IMR-90 (cell line): ENCODE results near the gene MARCHF7. TPM values are rescaled to one million over a fixed set of nuclear protein-coding genes. Genes with fewer than 3 reads are reported as not detected.

Source experiments
- ATAC-seq: fragments of 200-7000 bp; cut with Tn5 transposase; 2 replicates; pipeline ENCODE4 v1.9.1; 2020; ENCODE audit warnings: low read depth, mild to moderate bottlenecking, moderate library complexity
- BruUV-seq: library from RNA; stranded (reverse); fragments of 400-500 nt; replicated peaks from 2 replicates; lab custom pipeline; 2021; lab: Mats Ljungman, UMichigan
- CTCF ChIA-PET: fragments of 300-600 bp; formaldehyde crosslinking; extraction: SDS; loops from one replicate; lab custom pipeline; 2021; ENCODE audit warnings: antibody characterized with exemption; lab: Yijun Ruan, JAX
- POLR2A ChIA-PET: fragments of 300-600 bp; sonication (Branson Sonifier 250); formaldehyde crosslinking; loops from one replicate; lab custom pipeline; 2022; ENCODE audit warnings: antibody characterized with exemption; ENCODE audit not compliant: unreplicated experiment; lab: Charles Lee
- DNase-seq: peaks from one replicate; pipeline ENCODE4 v3.0.0; 2013
- H2AFZ ChIP-seq: replicated peaks from 2 replicates; pipeline ENCODE3; 2013; ENCODE audit warnings: low read length, mild to moderate bottlenecking; ENCODE audit not compliant: poor library complexity
- H2AK5ac ChIP-seq: 2 replicates; pipeline ENCODE4 v1.6.1; 2013; ENCODE audit warnings: low read depth, low read length, inconsistent platforms
- H2AK9ac ChIP-seq: replicated peaks from 2 replicates; pipeline ENCODE3; 2013; ENCODE audit warnings: mild to moderate bottlenecking, low read depth, low read length, moderate library complexity; ENCODE audit not compliant: poor library complexity
- H2BK120ac ChIP-seq: 2 replicates; pipeline ENCODE4 v1.6.1; 2013; ENCODE audit warnings: low read depth, low read length, inconsistent platforms
- H2BK15ac ChIP-seq: 3 replicates; pipeline ENCODE4 v1.6.1; 2013; ENCODE audit warnings: low read depth, low read length, inconsistent platforms
- H2BK20ac ChIP-seq: 2 replicates; pipeline ENCODE4 v1.6.1; 2013; ENCODE audit warnings: low read depth, mild to moderate bottlenecking, inconsistent platforms, low read length, moderate library complexity
- H2BK5ac ChIP-seq: 2 replicates; pipeline ENCODE4 v1.6.1; 2013; ENCODE audit warnings: mild to moderate bottlenecking, low read depth, low read length, inconsistent platforms; ENCODE audit not compliant: poor library complexity, severe bottlenecking
- H3K14ac ChIP-seq: replicated peaks from 2 replicates; pipeline ENCODE4 v1.6.1; 2013; ENCODE audit warnings: low read depth, low read length, inconsistent platforms
- H3K18ac ChIP-seq: 2 replicates; pipeline ENCODE4 v1.6.1; 2013; ENCODE audit warnings: low read depth, low read length, control low read depth
- H3K23ac ChIP-seq: 2 replicates; pipeline ENCODE4 v1.6.1; 2013; ENCODE audit warnings: low read depth, low read length, inconsistent platforms
- H3K27ac ChIP-seq: 2 replicates; pipeline ENCODE4 v1.5.1; 2013; ENCODE audit warnings: mild to moderate bottlenecking, control low read depth, low read length; ENCODE audit not compliant: insufficient read depth
- H3K27me3 ChIP-seq: 2 replicates; pipeline ENCODE4 v1.6.1; 2013; ENCODE audit warnings: low read length; ENCODE audit not compliant: control insufficient read depth, insufficient read depth
- H3K36me3 ChIP-seq: 2 replicates; pipeline ENCODE4 v1.6.1; 2013; ENCODE audit warnings: low read length, mixed read lengths; ENCODE audit not compliant: control insufficient read depth, insufficient read depth
- H3K4ac ChIP-seq: 2 replicates; pipeline ENCODE4 v1.6.1; 2013; ENCODE audit warnings: low read depth, low read length, inconsistent platforms
- H3K4me1 ChIP-seq: 2 replicates; pipeline ENCODE4 v1.6.1; 2013; ENCODE audit warnings: low read length, mixed read lengths; ENCODE audit not compliant: control insufficient read depth, insufficient read depth
- H3K4me2 ChIP-seq: 2 replicates; pipeline ENCODE4 v1.6.1; 2013; ENCODE audit warnings: low read depth, mild to moderate bottlenecking, control low read depth, low read length, moderate library complexity
- H3K4me3 ChIP-seq: 2 replicates; pipeline ENCODE4 v1.5.1; 2013; ENCODE audit warnings: low read depth, mild to moderate bottlenecking, control low read depth, low read length, moderate library complexity; ENCODE audit not compliant: insufficient read depth
- H3K56ac ChIP-seq: 2 replicates; pipeline ENCODE4 v1.6.1; 2013; ENCODE audit warnings: low read length, inconsistent platforms; ENCODE audit not compliant: insufficient read depth; ENCODE audit errors: extremely low read depth
- H3K79me1 ChIP-seq, 2 experiments: 2 replicates each; pipeline ENCODE4 v1.6.1; 2013; ENCODE audit warnings: low read length in 2 of 2, inconsistent platforms in 1 of 2, low read depth in 1 of 2
- H3K9ac ChIP-seq: 2 replicates; pipeline ENCODE4 v1.6.1; 2013; ENCODE audit warnings: low read depth, low read length, control low read depth
- H3K9me1 ChIP-seq: 2 replicates; pipeline ENCODE4 v1.6.1; 2013; ENCODE audit warnings: low read length, inconsistent platforms; ENCODE audit not compliant: insufficient read depth
- H3K9me3 ChIP-seq: 2 replicates; pipeline ENCODE4 v1.6.1; 2013; ENCODE audit warnings: low read length; ENCODE audit not compliant: control insufficient read depth, insufficient read depth
- H4K20me1 ChIP-seq: 2 replicates; pipeline ENCODE4 v1.6.1; 2013; ENCODE audit warnings: low read length, inconsistent platforms; ENCODE audit not compliant: insufficient read depth
- H4K5ac ChIP-seq: 2 replicates; pipeline ENCODE4 v1.6.1; 2013; ENCODE audit warnings: mild to moderate bottlenecking, low read depth, low read length, control low read depth
- H4K8ac ChIP-seq, 2 experiments: 2 replicates each; pipeline ENCODE4 v1.6.1; 2013; ENCODE audit warnings: low read depth in 2 of 2, low read length in 2 of 2, control low read depth in 1 of 2, inconsistent platforms in 1 of 2
- H4K91ac ChIP-seq: 2 replicates; pipeline ENCODE4 v1.6.1; 2013; ENCODE audit warnings: low read depth, low read length, inconsistent platforms; ENCODE audit not compliant: insufficient read depth
- MAFK ChIP-seq: IDR thresholded peaks from 2 replicates; pipeline ENCODE4 v1.6.1; 2012; ENCODE audit warnings: low read depth, low read length, improper control_type of control experiment
- NFE2L2 ChIP-seq: fragments of 150-350 bp; IDR thresholded peaks from 2 replicates; pipeline ENCODE4 v1.6.1; 2016; ENCODE audit warnings: low read depth, mild to moderate bottlenecking, low read length
- RAD21 ChIP-seq: IDR thresholded peaks from 2 replicates; pipeline ENCODE4 v1.6.1; 2012; ENCODE audit warnings: low read length, improper control_type of control experiment
- RFX5 ChIP-seq: IDR thresholded peaks from 2 replicates; pipeline ENCODE4 v1.8.0; 2012; ENCODE audit warnings: low read depth, mild to moderate bottlenecking, low read length, moderate library complexity
- SMC3 ChIP-seq: fragments of 150-350 bp; IDR thresholded peaks from 2 replicates; pipeline ENCODE4 v1.6.1; 2016; ENCODE audit warnings: low read depth, mild to moderate bottlenecking, antibody characterized with exemption, low read length, moderate library complexity
- WGBS, 2 experiments: methylation state at CpG; one replicate each; pipeline versions ENCODE4 v1.1.5 to v1.1.7; 2013; ENCODE audit warnings: missing lambda C conversion rate in 2 of 2; ENCODE audit not compliant: insufficient read length in 1 of 2; ENCODE audit errors: extremely low coverage in 2 of 2; 5-methylcytosine and 5-hydroxymethylcytosine counted together
- dilution Hi-C: fragments of 300-500 bp; cut with HindIII; formaldehyde crosslinking; loops from one replicate; pipeline ENCODE4 v1.14.3; 2018; ENCODE audit warnings: low sequenced_read_pairs; ENCODE audit not compliant: unreplicated experiment
- in situ Hi-C: fragments of 300-500 bp; cut with MboI; formaldehyde crosslinking; loops from 3 replicates; pipeline ENCODE4 v1.14.3; 2019; ENCODE audit warnings: low sequenced_read_pairs, inconsistent platforms, mixed read lengths
- intact Hi-C: fragments of 100-400 bp; cut with micrococcal nuclease; formaldehyde crosslinking; loops from 2 replicates; pipeline ENCODE4 v1.10.0; 2022
- polyA plus RNA-seq, 3 experiments: library from polyadenylated mRNA; depleted of rRNA; stranded (reverse); fragments of >200 nt; gene quantifications; 2 replicates each; pipeline ENCODE4 v1.2.3, GENCODE V29; 2012; ENCODE audit warnings: low replicate concordance in 1 of 3
- total RNA-seq: library from RNA; depleted of rRNA; stranded (reverse); fragments of >200 nt; gene quantifications from 2 replicates; pipeline ENCODE4 v1.2.3, GENCODE V29; 2012
- TF ChIP-seq, protein P1 (sequence below): conservative IDR thresholded peaks from 2 replicates; pipeline ENCODE4 v1.5.1; 2012; ENCODE audit warnings: mild to moderate bottlenecking, low read depth, low read length, improper control_type of control experiment
- TF ChIP-seq, protein P2 (sequence below): fragments of 150-350 bp; IDR thresholded peaks from 2 replicates; pipeline ENCODE4 v1.6.1; 2016; ENCODE audit warnings: low read depth, mild to moderate bottlenecking, low read length, moderate library complexity, borderline replicate concordance

Gene MARCHF7
- total and polyA plus RNA-seq, 2 of the 4 experiments (the other 2 are of a cell fraction): 59.1 to 193 TPM

DNA sequence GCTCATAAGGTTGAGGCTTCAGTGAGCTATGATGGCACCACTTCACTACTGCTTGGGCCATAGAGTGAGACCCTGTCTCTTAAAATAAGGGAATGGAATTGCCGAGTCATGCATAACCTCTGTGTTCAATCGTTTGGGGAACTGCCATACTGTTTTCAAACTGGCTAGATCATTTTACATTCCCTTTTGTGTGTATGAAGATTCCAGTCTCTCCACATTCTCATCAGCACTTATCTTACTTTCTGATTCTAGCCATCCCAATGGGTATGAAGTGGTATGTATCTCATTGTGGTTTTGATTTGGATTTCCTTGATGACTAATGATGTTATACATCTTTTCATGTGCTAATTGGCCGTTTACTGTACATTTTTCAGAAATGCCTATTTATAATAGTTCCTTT is 23.7 kb downstream of the MARCHF7 start:
- Histone ChIP-seq H3K27me3 (no peaks in the 10 kb centered on the region), H3K9me1 (peaks cover 28% of the 10 kb centered on the region), H4K5ac (no peak overlapping the region), H3K36me3 (peaks cover 43% of the 10 kb centered on the region), H4K8ac (0 out of 4 replicates have a peak overlapping the region, but pooled peaks of 1 of the 2 experiments have one; percentile 11), H2BK120ac (no peak overlapping the region), H3K9ac (no peak overlapping the region), H3K27ac (peak overlapping the region; percentile 66; the same call in 1 of the 2 replicates), H3K4me3 (no peak overlapping the region), H2AFZ (no peak overlapping the region), H3K79me1 (peaks cover 31 to 56% of the 10 kb centered on the region in 2 experiments), H2BK20ac (no peak overlapping the region), H2AK9ac (peak overlapping the region; percentile 66), H3K9me3 (no peaks in the 10 kb centered on the region), H2BK5ac (peak overlapping the region; percentile 83), H4K91ac (no peak overlapping the region), H3K56ac (no peak overlapping the region; the same call in 1 of the 2 replicates), H3K4me1 (no peaks in the 10 kb centered on the region; the same call in 1 of the 2 replicates), H2AK5ac (peak overlapping the region; percentile 14; the same call in 1 of the 2 replicates), H3K14ac (peak overlapping the region; percentile 72; the same call in 1 of the 2 replicates), H3K4me2 (peak overlapping the region; percentile 23; the same call in 1 of the 2 replicates), H4K20me1 (peaks cover 73% of the 10 kb centered on the region), H2BK15ac (no peak overlapping the region), H3K18ac (no peak overlapping the region), H3K4ac (peak overlapping the region; percentile 40; the same call in 1 of the 2 replicates), H3K23ac (peak overlapping the region; percentile 56; the same call in 1 of the 2 replicates)
- peak; percentile 22; the same call in 1 of the 2 replicates for ATAC-seq
- in situ Hi-C loops: no loop called here
- dilution Hi-C loops: no loop called here
- intact Hi-C loops: no loop called here
- DNase-seq: peak; percentile 38
- CTCF ChIA-PET: no interaction called here
- POLR2A ChIA-PET: no interaction called here
- TF ChIP-seq SMC3 (no peak), NFE2L2 (peak; percentile 83), RFX5 (no peak), RAD21 (no peak), MAFK (peak; percentile 56)
- TF ChIP-seq, protein P1, sequence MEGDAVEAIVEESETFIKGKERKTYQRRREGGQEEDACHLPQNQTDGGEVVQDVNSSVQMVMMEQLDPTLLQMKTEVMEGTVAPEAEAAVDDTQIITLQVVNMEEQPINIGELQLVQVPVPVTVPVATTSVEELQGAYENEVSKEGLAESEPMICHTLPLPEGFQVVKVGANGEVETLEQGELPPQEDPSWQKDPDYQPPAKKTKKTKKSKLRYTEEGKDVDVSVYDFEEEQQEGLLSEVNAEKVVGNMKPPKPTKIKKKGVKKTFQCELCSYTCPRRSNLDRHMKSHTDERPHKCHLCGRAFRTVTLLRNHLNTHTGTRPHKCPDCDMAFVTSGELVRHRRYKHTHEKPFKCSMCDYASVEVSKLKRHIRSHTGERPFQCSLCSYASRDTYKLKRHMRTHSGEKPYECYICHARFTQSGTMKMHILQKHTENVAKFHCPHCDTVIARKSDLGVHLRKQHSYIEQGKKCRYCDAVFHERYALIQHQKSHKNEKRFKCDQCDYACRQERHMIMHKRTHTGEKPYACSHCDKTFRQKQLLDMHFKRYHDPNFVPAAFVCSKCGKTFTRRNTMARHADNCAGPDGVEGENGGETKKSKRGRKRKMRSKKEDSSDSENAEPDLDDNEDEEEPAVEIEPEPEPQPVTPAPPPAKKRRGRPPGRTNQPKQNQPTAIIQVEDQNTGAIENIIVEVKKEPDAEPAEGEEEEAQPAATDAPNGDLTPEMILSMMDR: no peak
- TF ChIP-seq, protein P2, sequence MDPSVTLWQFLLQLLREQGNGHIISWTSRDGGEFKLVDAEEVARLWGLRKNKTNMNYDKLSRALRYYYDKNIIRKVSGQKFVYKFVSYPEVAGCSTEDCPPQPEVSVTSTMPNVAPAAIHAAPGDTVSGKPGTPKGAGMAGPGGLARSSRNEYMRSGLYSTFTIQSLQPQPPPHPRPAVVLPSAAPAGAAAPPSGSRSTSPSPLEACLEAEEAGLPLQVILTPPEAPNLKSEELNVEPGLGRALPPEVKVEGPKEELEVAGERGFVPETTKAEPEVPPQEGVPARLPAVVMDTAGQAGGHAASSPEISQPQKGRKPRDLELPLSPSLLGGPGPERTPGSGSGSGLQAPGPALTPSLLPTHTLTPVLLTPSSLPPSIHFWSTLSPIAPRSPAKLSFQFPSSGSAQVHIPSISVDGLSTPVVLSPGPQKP: no peak
- WGBS, 2 experiments: no CpG with 5 or more reads among the region's 3 CpGs
- BruUV-seq: no TSS peak
